ENCODE measurements around the gene KLHL14.

DNA sequence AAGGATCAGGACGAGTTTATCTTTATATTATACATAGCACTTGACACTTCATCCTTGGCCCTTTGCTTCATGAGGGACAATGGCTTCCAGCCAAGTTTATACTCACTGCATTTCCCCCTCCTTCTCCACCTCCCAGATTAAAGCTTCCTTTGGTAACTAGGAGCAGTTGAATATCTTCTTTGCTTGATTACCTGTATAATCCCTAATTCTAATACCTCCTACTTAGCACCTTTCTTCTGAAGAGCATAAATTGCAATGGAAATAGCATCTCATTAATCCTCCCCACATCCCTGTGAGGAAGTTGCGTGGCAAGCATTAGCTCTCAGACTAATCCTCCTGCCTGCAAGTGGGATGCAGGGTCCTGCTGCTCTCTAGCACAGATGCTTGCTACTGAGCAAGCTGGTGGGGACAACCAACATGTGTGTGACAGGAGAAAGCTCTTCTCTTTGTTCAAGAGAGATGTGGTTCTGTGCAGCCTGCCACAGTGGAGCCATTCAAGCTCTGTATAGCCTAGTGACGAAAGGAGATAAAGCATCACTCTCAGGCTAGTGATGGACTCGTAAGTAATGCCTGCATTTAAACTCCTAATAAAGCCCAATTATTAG, 19.1 kb downstream of the KLHL14 start:
- TF ChIP-seq ZNF274 (IDR thresholded peaks at IDR 0.05; ENCODE audit: low read depth, low read length) (no peak), YY1 (IDR thresholded peaks at IDR 0.05; ENCODE audit: insufficient read depth, insufficient read length) (no peak)
